Measurements from ENCODE around the gene ATG10. TPM values are rescaled to one million over a fixed set of nuclear protein-coding genes. Genes with fewer than 3 reads are reported as not detected.

Gene ATG10
- total and polyA plus RNA-seq, 7 donors = 4.2 to 7.4 (median 6.0) TPM

DNA sequence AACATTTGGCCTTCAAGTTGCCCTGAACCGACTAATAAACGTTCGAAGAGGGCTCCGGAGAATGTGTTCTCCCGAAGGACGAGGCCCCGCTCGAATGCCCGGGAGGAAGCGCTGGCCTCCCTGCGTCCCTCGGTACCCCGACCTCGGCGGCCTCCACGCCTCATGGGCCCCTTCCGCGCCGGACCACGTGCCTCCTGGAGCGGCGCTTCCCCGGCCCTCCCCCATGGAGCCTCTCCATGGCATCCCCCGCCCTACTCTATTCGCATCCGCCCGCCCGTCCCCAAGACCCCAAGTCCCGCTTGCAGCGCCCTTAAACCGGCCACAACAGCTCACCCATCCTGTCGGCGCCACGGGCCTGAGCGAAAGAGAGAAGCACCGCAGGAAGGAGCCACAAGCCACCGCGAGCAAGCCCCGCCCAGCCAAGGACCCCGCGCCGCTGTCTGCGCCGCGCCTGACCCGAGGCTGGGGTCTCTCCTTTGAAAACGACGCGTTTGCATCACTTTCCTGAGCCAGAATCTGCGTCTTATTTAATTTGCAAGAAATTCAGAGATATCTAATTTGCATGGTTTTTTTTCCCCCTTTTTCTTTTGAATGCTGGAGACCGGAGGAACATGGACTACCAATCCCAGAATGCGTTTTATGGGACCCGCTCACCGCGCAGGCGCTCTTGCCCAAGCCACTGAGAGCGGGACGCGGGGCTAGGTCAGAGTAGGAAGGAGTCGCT lies 306.3 kb downstream of the ATG10 start, which contains the start of gene RPS23:
RPS23 (minus strand) TSS at position 368 of the 724 bp plus-strand sequence; CDS start at position 337, 31 bp downstream.
- Histone ChIP-seq H3K27ac (peak within 1 kb of the TSS; percentile 93), H3K9me3 (no peaks in the 10 kb centered on the region), H3K4me3 (peak within 1 kb of the TSS; percentile 84), H3K27me3 (ENCODE audit: insufficient read depth in 3 of 3, low read length in 2 of 3) (no peaks in the 10 kb centered on the region), H3K4me1 (peaks cover 11% of the 10 kb centered on the region), H3K36me3 (ENCODE audit: insufficient read depth in 1 of 2, low read depth in 1 of 2) (peaks cover 0 to 38% of the 10 kb centered on the region in 2 donors)
- intact Hi-C loops (cut with DNase I) = no loop called here
- ATAC-seq (peak; percentile 95 to 97 (median 95)), DNase-seq (peak; percentile 93 to 96)
- WGBS, 3 donors = 0 to 1% (median 1%) methylated on average over 55 to 60 of the region's 60 CpGs
- TF ChIP-seq, protein P1, sequence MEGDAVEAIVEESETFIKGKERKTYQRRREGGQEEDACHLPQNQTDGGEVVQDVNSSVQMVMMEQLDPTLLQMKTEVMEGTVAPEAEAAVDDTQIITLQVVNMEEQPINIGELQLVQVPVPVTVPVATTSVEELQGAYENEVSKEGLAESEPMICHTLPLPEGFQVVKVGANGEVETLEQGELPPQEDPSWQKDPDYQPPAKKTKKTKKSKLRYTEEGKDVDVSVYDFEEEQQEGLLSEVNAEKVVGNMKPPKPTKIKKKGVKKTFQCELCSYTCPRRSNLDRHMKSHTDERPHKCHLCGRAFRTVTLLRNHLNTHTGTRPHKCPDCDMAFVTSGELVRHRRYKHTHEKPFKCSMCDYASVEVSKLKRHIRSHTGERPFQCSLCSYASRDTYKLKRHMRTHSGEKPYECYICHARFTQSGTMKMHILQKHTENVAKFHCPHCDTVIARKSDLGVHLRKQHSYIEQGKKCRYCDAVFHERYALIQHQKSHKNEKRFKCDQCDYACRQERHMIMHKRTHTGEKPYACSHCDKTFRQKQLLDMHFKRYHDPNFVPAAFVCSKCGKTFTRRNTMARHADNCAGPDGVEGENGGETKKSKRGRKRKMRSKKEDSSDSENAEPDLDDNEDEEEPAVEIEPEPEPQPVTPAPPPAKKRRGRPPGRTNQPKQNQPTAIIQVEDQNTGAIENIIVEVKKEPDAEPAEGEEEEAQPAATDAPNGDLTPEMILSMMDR (IDR thresholded peaks at IDR 0.05) = no peak

DNA sequence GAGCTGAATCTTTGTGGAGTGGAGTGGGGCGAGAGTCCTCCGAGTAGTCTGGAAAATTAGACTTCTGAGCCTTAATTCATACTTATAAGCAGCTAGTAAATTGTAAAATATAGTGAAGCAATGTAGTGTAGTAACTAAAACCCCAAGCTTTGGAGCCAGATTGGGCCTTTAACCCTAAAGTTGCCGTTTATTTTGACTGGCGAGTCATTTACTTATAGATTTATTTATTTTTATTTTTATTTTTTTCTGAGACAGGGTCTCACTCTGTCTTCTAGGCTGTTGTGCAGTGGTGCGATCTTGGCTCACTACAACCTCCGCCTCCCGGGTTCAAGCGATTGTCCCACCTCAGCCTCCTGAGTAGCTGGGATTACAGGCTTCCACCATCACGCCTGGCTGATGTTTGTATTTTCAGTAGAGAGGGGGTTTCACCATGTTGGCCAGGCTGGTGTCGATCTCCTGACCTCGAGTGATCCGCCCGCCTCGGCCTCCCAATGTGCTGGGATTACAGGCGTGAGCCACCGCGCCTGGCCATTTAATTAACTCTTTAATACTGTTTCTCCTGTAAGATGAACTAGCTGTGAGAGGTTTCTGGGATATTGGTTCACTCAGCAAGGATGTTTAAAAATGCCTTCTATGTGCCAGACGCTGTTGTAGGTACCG lies 307.0 kb downstream of the ATG10 start:
- Histone ChIP-seq H3K4me1 (peaks cover 10% of the 10 kb centered on the region), H3K27ac (peak overlapping the region; percentile 93), H3K4me3 (peak overlapping the region; percentile 84), H3K9me3 (no peaks in the 10 kb centered on the region), H3K27me3 (ENCODE audit: insufficient read depth in 3 of 3, low read length in 2 of 3) (no peaks in the 10 kb centered on the region), H3K36me3 (ENCODE audit: insufficient read depth in 1 of 2, low read depth in 1 of 2) (peaks cover 0 to 34% of the 10 kb centered on the region in 2 donors)
- TF ChIP-seq, protein P1 (IDR thresholded peaks at IDR 0.05) = no peak
- DNase-seq (peak in 1 of 2 donors; percentile 54), ATAC-seq (peak in 1 of 4 donors; percentile 4)
- intact Hi-C loops (cut with DNase I) = no loop called here
- 21 to 41% (median 27%) methylated on average over 19 of the region's 19 CpGs for WGBS, 3 donors

DNA sequence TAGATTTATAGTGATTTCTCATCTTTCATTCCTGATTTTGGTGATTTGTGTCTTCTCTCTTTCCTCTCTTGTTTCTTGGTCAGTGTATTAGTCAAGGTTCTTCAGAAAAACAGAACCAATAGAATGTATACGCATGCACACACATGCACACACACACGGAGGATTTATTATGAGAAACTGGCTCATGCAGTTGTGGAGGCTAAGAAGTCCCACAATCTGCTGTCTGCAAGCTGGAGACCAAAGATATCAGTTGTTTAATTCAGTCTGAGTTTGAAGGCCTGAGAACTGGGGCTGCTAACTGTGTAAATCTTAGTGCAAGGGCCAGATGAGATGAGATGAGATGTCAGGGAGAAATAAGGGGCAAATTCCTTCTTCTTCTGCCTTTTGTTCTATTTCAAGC lies 312.1 kb downstream of the ATG10 start:
- no peak for ATAC-seq
- Histone ChIP-seq H3K9me3 (no peaks in the 10 kb centered on the region), H3K27me3 (ENCODE audit: insufficient read depth in 3 of 3, low read length in 2 of 3) (no peaks in the 10 kb centered on the region), H3K27ac (no peak overlapping the region), H3K36me3 (ENCODE audit: insufficient read depth in 1 of 2, low read depth in 1 of 2) (no peaks in the 10 kb centered on the region), H3K4me1 (no peaks in the 10 kb centered on the region), H3K4me3 (no peak overlapping the region)
- WGBS, 3 donors = 83 to 88% (median 84%) methylated on average over 2 of the region's 2 CpGs
- TF ChIP-seq, protein P1 (IDR thresholded peaks at IDR 0.05) = no peak
- DNase-seq = no peak
- intact Hi-C loops (cut with DNase I) = no loop called here

DNA sequence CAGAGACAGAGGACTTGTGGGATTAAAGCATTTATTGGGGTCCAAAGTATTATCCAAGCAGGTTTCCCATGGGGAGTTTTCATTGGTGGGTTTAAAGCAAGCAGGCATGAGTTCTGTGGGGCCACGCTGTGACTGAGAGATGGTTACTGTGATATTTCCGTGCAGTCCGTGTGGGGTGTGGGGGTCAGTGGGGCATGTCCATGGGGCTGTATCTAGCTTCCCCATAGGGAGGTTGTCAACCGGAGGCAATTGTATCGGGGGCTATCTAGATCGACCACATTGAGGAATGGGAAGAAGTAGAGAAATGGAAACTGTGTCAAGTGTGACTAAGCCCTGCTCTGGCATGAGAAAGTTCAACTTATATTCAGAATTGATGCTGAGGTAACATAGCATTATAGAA lies 313.4 kb downstream of the ATG10 start:
- TF ChIP-seq, protein P1 (IDR thresholded peaks at IDR 0.05) = no peak
- intact Hi-C loops (cut with DNase I) = no loop called here
- Histone ChIP-seq H3K27me3 (ENCODE audit: insufficient read depth in 3 of 3, low read length in 2 of 3) (no peaks in the 10 kb centered on the region), H3K4me3 (no peak overlapping the region), H3K4me1 (no peaks in the 10 kb centered on the region), H3K36me3 (ENCODE audit: insufficient read depth in 1 of 2, low read depth in 1 of 2) (no peaks in the 10 kb centered on the region), H3K9me3 (no peaks in the 10 kb centered on the region), H3K27ac (no peak overlapping the region)
- WGBS, 3 donors = 95 to 97% (median 97%) methylated on average over 6 of the region's 6 CpGs
- ATAC-seq = no peak
- DNase-seq = no peak

Measured in psoas muscle (tissue), 8 donors.